ENCODE measurements around the gene VSIG2.

Gene VSIG2

DNA sequence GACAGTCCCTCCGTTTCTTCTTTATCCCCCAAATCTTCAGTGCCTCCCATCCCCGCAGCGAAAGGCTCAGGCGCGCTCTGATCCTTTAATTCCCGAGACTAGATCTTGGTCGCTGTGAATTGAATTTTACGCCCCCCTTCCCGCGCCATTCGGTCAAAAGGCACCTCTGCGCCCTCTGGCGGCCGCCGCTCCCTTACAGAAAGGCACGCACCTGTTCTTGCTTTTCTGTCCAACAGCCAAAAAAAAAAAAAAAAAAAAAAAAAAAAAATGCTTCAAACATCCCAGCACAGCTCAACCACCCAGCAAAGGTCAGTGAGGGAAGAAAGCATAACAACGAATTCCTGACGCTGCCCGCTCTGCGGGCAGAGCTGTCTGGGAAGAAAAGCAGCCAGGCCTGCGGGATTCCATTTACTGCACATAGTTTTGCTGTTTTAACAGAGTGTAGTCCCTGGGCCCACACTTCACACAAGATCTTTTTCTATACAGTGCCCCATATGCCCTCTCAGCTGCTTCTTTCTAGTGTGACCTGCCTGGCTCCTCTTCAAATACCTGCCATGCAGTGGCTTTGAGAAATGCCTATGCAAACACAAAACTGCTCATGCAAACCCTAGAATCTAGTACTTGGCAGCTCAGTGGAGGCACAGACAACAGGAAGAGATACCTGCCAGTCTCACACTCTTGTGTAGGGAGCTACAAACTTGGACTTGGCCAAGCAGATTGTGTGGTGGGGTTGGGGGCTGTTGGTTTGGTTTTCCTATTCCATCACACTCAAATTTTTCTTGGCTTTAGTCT lies 11.3 kb upstream of the VSIG2 start:
- peak; percentile 62 to 85 for DNase-seq (ENCODE audit: low read depth in 2 of 2, low spot score in 1 of 2)

DNA sequence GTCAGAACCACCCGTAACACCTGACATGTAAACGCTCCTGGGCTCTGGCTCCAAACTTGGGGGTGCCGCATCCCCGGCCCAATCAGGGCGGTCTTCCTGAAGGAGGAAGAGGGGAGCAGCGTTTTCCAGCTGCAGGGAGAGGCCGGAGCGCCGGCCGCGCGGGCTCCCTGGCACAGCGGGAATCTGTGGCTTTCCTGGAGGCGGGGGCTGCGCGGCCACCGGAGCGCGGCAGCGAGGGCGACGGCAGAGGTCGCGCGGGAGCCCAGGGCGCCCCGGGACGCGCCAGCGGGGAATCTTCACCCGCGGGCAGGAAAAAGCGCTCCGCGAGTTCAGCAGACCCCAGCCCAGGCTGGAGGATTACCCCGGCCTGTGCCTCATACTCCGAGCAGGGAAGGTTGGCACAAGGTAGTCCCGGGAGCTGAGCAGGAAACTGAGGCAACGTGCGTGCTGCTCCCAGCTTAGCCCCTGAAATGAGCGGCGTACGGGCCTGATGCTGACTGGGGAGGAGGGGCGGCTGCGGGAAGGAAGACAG lies 10.6 kb upstream of the VSIG2 start:
- DNase-seq (ENCODE audit: low read depth in 2 of 2, low spot score in 1 of 2), result no peak

DNA sequence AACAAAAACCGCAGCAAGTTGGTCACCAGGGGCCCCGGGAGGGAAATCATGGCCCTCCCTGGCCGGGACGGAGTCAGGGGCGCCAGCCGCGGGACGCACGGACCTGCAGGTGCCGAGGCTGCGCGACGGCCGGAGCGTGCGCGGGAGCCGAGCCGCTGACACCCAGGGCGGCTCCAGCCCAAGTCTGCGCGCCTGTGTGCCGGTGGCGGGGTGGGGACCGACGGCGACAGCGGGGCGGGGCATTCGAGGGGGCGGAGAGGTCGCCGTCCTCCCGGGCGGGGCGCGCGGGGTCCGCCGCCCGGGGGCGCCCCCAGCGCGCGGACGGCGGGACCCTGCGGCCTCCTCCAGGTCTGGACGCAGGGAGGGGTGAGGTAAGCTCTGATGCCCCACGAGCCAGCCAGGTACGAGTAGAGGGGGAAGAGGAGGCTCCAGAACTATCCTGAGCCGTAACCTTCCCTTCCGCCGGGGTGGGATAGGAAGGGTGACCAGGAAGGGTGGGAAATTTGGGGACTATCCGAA lies 10.1 kb upstream of the VSIG2 start, which contains the start of gene ESAM:
Gene ESAM, minus strand, starts transcription at position 186 of the 519 bp plus-strand sequence. Its CDS starts 136 bp downstream, at position 50.
- DNase-seq (ENCODE audit: low read depth in 2 of 2, low spot score in 1 of 2), result peak in 1 of 2 donors; percentile 41

DNA sequence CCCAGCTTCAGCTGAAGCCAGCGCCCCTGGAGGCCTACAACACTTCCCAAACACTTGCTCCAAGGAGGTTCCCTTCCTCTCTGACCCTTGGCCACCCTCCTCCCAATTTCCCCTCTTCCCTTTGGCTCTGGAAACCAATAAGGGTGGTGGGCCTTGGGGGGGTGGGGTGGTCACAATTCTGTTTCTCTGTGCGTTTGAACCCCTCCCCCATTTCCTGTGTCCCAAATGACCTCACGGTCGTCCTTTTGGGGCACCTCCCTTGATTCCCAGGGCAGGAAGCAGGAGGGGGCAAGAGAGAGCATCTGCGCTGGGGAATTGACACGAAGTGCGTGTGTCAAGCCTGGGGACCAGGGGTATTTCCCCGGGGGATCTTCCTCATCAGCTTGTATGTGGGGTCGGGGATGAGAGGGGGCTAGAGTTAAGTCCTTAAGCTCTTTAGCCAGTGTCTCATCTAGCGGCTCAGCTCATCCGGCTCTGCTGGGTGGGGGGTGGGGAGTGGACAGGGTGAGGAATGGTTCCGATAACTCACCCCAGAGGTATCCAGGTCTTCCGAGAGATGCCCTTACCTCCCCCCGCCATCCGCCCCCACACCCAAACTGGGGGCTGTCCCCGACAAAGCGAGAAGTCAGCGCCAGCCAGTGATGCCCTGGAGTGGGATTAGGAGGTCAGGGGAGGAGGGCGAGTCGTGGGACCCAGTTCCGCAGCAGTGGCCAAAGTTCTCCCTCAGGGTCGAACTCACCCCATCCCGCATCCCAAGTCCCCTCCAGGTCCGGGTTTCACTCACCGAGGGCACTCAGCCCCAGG lies 9.4 kb upstream of the VSIG2 start:
- no peak for DNase-seq (ENCODE audit: low read depth in 2 of 2, low spot score in 1 of 2)

DNA sequence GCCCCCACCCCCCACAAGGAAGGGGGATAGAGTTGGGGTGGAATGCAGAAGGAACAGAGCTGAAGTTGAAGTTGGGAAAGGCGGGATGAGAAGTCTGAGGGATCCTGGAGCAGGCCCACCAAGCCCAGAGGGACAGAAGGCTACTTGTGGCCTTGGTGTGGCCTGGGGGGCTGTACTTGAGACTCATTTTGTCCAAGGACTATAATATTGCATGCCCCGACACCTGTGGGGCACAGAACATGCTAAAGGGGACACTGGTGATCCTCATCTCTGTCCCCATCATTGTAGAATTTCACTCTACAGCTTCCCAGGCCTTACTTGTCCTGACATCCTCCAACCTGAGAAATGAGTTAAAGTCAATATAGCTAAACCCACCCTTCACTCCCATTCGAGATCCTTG lies 8.8 kb upstream of the VSIG2 start:
- no peak for DNase-seq (ENCODE audit: low read depth in 2 of 2, low spot score in 1 of 2)

DNA sequence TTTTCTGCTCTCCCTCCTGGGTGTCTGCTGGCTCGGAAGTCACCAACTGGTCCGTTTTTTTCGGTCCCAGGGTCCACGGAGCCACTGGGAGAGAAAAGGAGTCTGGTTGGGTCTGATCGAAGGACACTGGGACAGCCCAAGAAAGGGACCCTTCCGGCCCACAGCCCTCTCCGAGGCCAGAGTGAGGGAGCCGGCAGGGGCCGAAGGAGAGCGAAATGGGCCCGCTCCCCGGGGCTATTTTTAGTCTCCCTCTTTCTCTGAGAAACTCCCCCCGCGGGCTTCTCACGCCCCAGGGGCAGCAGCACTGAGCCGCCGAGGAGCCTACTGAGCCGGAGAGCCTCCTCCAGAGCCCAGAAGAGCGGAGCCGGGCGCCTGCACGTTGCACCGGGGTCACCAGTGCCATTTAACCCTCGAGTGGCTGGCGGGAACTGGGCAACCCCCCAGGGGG lies 8.2 kb upstream of the VSIG2 start:
- DNase-seq (ENCODE audit: low read depth in 2 of 2, low spot score in 1 of 2), result no peak

DNA sequence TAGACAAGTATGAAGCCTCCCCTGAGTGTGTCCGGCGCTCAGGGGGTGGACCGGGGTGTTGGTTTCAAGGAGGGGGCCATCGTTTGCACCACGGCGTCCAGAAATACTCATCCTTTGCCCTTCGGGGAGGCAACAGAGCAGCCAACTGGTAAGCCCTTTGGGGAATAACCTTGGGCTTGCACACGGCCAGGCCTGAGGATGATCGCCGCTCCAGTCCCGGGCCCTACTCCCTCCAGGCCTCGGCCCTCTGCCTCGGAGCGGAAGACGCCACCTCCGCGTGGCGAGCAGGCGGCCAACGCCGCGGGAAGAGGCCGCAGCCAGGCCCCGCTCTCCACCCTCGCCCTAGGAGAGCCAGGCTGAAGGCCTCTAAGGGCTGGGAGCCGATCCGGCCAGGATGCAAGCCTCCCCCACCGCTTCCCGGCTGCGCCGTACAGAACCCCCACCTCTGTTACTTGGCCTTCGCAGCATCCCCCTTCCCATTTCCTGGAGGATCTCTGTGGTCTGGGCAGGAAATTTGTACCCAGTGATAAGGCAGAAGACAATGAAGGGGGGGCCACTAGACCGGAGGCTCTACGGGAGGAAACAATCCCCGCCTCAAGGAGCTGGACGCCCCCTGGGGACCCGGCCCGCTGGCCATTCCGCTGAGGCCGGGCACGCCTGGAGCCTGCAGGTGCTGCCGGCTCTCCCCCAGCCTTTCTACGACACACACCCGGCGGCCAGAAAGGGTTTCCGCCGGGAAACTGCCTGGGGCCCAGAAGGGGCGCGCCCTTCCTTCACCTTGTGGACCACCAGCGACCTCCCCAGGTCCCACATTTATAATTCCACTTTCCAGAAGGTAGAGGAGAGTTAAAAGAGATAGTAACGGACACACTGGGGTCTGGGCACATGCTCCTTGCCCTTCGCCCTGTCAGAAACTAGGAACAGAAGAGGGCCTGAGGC lies 7.5 kb upstream of the VSIG2 start:
- no peak for DNase-seq (ENCODE audit: low read depth in 2 of 2, low spot score in 1 of 2)

DNA sequence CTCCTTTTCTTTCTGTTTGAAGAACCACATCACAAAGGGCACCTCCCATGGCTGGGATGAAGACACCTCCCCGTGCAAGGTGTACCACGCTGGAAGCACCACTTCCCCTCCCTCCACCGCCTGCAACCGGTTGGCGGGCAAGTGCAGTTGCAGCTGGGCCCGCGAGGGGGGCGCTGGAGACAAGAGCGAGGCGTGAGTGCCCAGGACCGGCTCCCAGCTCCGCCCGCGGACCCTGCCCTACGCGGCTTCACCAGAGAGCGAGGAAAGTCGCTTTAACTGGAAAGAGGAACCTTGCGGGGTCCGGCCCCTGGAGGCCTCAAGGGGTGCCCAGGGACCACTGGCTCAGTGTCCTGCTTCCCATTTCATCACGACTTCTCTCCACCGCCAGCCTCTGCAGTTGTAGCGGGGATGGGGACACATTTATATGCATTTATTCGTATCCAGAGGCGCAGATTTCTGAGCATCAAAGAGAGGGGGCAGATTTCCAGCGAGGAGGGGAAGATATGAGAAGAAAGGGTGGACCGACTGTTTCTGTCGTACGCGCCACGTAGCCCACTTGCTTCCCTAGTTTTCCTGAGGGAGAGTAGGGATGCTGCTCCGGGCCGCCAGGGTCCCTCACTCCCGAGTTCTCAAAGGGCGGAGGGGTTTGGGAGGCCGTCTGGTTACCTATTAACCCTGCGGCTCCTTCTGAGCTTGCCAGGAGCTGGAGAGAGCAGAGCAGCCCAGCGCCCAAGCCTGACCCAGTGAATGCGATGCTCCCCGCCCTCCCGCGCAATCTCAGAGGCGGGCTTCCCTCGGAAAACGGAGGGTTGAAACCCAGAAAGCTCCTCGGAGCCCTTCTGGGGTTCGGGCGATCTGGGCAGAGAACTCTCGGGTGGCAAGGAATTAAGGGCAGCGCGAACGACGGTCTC lies 6.6 kb upstream of the VSIG2 start:
- DNase-seq (ENCODE audit: low read depth in 2 of 2, low spot score in 1 of 2), result no peak

DNA sequence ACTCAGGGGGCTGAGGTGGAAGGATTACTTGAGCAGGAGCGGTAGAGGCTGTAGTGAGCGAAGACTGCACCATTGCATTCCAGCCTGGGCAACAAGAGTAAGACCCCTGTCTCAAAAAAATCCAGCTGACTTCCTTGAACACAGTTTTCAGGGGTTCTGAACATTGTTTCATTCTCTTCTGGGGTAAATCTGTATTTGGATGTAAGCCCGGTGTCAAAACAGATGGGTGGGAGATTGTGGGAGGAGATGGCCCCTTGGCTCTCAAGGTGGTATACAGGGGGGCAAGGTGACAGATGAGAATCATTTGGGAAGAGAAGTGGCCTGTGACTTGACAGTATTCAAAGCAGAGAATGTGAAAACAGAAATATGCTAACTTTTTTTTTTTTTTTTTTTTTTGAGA lies 5.3 kb upstream of the VSIG2 start:
- DNase-seq (ENCODE audit: low read depth in 2 of 2, low spot score in 1 of 2), result no peak

DNA sequence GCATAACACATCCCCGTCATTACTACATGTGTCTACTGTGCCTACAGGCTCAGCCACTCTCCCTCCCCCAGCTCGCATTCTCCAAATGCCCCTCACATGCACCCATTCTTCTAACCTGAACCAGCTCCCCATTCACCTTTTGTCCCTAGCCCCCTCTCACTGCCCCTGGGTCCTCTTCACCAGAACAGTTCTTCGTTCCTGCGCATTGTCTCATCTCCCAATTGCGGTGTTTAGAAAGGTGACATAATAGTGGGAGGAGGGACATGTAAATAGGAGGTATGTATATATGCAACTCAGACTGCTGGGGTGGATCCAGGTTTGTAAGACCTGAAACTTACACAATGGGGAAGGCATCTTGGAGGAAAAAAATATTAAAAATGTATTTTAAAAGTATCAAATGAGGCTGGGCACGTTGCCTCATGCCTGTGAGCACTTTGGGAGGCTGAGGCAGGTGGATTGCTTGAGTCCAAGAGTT lies 4.7 kb upstream of the VSIG2 start:
- DNase-seq (ENCODE audit: low read depth in 2 of 2, low spot score in 1 of 2), result no peak

DNA sequence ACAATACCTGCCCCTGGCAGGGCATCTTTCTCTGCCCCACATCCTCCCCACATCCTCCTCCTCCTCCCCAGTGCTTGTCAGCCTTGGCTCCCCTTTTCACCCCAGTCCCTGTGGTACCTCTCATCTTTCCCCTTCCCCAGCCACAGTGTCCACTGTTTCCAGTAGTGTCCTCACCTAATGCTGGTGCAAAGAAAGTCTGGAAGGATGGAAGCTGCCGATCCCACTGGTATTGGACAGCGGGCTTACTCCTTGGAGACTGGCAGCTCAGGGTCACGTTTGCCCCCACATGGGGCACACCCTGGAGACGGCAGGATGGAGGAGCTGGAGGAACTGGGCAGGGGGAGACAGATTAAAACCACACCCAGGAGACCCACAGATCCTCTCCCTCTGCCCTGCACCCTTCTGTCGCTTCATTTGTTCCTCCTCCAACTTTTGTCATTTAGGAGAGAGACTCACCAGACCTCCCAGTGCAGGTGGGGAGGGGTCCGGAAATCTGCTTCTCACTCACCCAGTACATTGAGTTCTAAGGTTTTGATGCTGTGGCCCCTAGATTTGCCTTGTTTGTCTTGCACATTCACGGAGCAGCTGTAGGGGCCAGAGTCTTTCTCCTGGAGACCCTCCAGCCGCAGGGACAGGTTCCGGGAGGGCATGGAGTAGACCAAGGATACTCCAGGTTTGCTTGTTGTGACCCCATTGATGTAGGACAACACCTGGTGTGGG lies 4.1 kb upstream of the VSIG2 start:
- DNase-seq (ENCODE audit: low read depth in 2 of 2, low spot score in 1 of 2), result no peak

DNA sequence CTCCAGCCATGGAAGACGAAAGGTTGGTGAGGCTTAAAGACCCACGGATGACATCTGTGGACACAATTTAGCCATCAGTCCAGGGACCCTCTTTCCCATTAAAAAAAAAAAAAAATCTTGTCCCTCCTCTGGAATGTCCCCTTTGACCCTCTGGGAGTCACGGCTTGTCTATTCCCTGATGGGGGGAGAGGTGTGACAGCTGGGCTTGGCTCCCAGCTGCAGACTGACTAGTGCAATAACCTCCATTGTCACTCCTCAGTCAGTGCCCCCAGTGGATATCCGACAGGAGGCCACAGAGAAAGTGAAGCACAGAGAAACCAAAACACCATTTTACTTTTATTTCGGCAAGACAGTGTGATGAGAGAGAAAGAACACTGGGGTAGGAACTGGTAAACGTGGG lies 2.7 kb upstream of the VSIG2 start:
- DNase-seq (ENCODE audit: low read depth in 2 of 2, low spot score in 1 of 2), result no peak

DNA sequence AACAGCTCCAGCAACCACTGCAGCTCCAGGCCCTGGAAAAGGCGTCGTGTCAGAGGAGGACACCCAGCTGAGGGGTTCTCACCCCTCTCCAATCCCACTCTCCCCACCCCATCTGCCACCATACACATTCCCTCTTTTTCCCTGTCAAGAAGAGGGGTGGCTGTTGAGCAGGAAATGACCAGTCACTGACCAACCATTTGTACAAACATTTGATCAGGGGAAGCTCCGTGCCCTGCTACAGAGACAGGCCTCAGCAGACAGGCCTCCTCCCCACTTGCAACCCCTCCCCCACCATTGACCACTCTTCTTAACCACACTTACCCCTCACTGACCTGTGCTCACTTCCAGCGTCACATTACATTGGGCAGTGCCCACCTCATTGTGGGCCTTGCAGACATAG lies 2.3 kb upstream of the VSIG2 start:
- DNase-seq (ENCODE audit: low read depth in 2 of 2, low spot score in 1 of 2), result no peak

DNA sequence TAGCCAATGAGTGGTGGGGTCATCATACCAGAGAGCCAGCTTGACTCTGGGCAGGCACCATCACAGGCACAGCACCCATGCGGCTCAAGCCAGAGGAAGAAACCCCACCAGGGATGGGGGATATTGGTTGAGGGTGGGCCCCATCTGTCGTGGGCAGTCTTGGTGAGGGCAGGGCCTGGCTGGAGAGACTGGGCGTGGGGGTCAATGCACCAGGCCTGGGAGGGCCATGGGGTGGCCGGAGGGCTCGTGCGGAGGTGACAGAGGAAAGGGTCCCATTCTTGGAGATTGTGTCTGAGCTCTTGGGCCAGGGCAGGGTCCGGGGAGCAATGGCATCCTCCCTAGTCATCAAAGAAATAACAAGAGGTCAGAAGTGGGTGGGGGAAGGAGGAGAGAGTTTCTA lies 1.6 kb upstream of the VSIG2 start:
- no peak for DNase-seq (ENCODE audit: low read depth in 2 of 2, low spot score in 1 of 2)

DNA sequence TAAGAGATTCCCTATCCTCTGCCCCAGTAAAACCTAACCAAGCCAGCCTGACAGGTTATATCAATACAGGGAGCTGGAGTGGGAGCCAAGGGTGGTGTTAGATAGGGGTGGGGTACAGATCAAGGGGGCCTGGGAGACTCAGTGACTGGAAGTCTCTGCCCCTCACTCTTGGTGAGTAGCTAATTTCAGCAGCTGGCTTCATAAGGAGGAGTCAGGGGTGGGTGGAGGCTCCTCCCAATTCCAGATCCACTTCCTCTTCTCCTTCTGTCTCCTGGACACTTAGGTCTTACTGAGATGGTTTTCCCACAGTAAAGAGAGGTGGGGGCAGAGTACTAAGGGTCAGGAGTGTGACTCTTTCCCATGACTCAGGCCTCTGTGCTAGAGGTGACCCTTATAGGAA lies 1.1 kb upstream of the VSIG2 start:
- DNase-seq (ENCODE audit: low read depth in 2 of 2, low spot score in 1 of 2), result no peak

DNA sequence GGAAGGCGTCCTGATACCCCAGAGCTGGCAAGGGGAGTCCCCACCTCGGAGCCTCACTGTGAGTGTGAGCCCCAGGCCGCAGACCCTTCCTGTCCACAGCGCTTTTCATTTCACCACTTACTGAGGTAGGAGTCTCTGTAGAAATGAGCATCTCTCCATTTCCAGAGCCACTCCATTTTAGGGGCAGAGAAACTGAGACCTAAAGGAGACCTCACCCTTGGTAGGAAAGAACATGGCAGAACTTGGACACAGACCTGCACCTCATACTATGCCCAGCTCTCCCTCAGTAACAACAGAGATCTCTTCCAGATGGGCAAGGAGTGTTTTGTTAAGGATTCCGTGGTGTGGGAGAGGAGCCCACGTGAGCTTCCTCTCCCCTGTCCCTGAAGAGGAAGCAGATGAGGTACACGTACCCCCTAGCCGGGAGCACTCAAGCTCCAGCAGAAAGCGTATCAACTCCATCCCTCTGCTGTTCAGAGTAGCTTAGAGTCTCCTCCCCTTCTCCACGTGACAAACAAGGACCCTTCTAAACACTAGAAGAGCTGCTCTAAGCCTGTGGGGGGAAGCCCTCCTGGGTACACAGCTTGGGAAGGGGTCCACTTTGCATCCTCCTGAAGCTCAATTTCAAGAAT lies 532 bp upstream of the VSIG2 start:
- DNase-seq (ENCODE audit: low read depth in 2 of 2, low spot score in 1 of 2), result no peak

DNA sequence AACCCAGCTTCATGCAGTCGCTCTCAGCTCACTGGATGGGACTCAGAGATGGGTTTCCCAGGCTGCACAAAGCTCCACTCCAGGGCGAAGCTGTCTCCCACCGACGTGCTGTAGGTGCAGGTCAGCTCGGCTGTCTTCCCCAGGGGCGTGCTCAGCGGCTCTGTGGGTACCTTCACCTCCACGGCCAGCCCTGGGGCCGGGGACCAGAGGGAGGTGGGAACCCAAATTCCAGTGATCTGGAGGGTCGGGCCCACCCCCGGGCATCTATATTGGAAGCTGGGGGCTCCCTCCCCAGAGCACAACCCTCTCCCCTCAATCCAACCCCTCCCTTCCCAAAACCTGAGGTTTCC lies 689 bp downstream of the VSIG2 start:
- DNase-seq (ENCODE audit: low read depth in 2 of 2, low spot score in 1 of 2), result no peak

DNA sequence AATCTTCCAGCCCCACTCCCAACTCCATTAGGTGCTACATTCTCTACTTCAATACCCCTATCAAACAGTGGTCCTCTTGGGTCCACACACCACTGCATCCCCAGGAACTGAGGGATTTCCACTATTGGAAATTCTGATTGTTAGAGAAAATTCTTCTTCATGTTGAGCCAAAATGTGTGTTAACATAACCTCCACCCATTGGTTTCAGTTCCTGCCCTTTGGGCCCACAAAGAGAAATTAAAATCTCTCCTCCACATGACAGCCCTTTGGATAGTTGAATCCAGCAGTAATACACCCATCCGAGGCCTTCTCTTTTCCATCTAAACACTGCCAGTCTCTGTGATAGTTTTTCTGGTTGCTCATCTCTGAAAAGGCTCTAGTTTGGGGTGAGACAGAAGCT lies 2.1 kb downstream of the VSIG2 start:
- DNase-seq (ENCODE audit: low read depth in 2 of 2, low spot score in 1 of 2), result no peak

Data from stimulated activated CD8-positive, alpha-beta memory T cell treated with anti-CD3 and anti-CD28 coated beads, Interleukin-4, amount 100 ng/mL, for 4 hours (primary cell).